Stimulated activated CD4-positive, alpha-beta T cell treated with anti-CD3 and anti-CD28 coated beads, Interleukin-1b, Interleukin-23, amount 100 ng/mL, for 24 hours (primary cell): Measurements from ENCODE around the gene CCNY.

Source experiments
- DNase-seq, 4 experiments: peaks; one replicate each; pipeline ENCODE4 v3.0.0-alpha.2; 2020; ENCODE audit warnings: low read depth in 4 of 4, low spot score in 1 of 4

CCNY gene

DNA sequence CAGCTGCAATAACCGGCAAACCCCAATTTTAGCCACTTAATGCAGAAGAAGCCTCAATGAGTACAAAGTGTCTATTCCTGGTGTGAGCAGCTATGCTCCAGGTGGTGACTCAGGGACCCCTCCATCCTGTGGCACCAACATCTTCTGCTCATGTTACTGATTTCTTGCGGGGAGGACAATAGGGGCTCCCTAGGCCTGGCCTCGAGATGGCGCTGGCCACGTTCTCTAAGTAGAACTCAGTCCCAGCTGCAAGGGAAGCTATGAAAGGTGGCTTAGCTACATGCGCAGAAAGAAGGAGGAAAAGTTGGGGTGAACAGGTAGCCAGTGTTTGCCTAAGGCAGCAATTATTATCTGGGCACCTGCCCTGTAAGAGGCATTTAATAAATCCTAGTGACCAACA, 275.4 kb downstream of the CCNY start:
- no peak for DNase-seq

- DNase-seq = no peak
Observed at GRCh38 chr10:35612385-35613106, 276.2 kb downstream of the CCNY start.

- no peak for DNase-seq
Observed at GRCh38 chr10:35613107-35613440, 276.8 kb downstream of the CCNY start.

DNA sequence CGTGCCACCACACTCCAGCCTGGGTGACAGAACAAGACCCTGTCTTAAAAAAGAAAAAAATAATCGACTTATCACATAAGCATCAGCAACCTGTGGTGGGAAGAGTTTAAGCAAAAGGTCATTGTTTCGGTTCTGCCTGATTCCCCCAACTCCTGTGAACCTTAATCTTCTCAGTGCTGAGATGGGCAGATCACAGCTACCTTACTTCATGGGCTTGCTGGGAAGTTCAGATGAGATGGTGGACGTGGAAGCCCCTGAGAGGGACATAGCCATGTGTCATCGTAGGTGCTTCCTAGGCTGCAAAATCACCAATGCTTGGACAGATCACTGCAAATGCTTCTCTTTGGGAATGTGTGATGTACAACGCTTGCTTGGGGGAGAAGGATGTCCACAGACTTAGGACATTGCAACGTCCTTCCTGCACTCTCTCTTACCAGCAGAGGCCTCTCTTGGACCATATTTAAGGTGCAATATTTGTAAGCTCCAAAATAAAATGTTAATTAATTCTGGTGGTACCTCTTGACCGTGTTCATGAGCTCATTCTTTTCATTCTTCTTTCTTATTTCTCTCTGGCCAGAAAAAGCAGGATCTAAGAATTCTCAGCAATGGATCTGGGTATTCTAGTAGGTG, 277.4 kb downstream of the CCNY start:
- no peak for DNase-seq

DNA sequence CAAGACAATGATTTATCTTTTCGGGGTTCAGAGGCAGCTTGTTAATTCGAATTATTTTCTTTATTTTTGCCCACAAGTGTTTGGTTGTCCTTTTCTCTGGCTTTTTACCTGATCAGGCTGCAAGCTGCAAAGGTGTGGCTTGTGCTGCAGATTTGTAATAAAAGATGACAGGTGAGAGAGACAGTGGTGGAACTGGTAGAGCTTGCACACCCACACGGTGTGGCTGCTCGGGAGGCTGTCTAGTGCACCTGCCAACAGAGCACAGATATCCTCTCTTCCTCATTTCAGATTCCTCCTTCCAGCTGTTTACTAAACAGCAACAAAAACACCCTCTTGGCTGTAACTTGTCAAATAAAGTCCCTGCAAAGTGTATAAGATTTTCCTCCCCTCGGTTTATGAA, 278.0 kb downstream of the CCNY start:
- no peak for DNase-seq
